Measurements from ENCODE around the gene QRFPR. TPM values are rescaled to one million over a fixed set of nuclear protein-coding genes. Genes with fewer than 3 reads are reported as not detected.

Gene QRFPR
- total RNA-seq, 1 donor from 2014 or later: not detected

DNA sequence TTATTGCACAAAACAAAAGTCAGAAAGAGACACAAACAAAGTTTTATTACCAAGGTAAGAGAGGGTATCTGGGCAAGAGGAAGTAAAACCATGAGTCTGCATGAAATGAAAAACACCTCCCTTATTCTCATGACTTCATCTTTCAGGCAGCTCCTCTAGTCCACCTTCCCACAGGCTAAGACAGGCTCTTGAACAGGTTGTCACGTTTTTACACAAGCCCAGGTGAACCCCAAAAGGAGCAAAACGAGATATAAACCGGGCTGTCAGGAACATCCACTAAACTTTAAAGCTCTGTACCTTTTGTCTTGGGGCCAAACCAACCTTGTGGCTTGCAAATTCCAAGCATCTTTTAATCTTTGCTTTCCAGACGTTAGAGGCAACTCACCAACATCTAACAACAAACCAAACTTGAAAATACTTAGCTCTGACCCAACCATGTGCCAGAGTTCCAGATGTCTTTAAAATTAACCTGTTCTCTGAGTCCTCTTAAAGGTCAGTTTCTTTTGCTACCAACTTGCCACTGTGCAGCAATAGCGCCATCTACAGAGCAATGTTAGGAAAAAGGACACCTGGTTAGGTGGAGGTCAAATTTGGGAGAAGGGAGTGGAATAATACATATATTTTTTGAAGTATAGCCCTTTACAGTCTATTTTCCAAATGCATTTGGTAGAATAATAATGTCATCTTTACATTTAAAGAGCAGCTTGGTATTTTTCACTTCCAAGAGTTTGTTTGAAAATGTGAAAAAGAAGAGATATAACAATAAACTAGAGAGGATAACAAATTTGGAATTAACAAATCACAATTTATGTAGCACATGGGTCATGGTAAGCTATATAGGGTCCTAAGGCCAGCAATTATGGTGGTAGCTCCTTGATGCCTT is 73.1 kb downstream of the QRFPR start:
- no peaks in the 10 kb centered on the region for H3K27me3 ChIP-seq

DNA sequence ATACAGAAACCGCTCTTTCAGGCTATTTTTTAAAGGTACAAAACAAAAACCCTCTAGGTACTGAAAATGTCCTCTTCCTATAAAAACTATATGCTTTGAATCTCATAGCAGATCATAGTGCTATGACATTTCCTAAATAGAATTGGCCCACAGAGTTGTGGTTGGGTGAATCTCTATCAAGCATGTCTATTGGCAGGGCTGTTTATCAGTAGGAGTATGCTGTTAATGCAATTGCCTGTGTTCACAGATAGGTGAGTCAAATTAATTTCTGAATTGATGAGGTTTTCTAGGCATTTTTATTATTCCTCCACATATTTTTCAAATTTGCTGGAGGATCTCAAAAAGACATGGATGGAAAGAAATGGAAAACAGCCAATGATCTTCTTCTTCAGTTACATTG is 73.9 kb downstream of the QRFPR start:
- TF ChIP-seq POLR2AphosphoS5 (IDR thresholded peaks at IDR 0.05; ENCODE audit: insufficient read depth in 1 of 2, low read depth in 1 of 2): no peak
- TF ChIP-seq POLR2A (IDR thresholded peaks at IDR 0.05): no peak
- TF ChIP-seq, protein P1, sequence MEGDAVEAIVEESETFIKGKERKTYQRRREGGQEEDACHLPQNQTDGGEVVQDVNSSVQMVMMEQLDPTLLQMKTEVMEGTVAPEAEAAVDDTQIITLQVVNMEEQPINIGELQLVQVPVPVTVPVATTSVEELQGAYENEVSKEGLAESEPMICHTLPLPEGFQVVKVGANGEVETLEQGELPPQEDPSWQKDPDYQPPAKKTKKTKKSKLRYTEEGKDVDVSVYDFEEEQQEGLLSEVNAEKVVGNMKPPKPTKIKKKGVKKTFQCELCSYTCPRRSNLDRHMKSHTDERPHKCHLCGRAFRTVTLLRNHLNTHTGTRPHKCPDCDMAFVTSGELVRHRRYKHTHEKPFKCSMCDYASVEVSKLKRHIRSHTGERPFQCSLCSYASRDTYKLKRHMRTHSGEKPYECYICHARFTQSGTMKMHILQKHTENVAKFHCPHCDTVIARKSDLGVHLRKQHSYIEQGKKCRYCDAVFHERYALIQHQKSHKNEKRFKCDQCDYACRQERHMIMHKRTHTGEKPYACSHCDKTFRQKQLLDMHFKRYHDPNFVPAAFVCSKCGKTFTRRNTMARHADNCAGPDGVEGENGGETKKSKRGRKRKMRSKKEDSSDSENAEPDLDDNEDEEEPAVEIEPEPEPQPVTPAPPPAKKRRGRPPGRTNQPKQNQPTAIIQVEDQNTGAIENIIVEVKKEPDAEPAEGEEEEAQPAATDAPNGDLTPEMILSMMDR (IDR thresholded peaks at IDR 0.05): no peak
- Histone ChIP-seq H3K27ac (no peak overlapping the region), H3K4me1 (no peaks in the 10 kb centered on the region), H3K27me3 (no peaks in the 10 kb centered on the region), H3K9me3 (no peaks in the 10 kb centered on the region), H3K36me3 (no peaks in the 10 kb centered on the region), H3K4me3 (no peak overlapping the region)
- intact Hi-C loops (cut with DNase I): no loop called here
- DNase-seq (ENCODE audit: extremely low spot score in 2 of 2): no peak

More for the DNA sequence above, 73.1 kb downstream of the QRFPR start:
- H3K4me3 ChIP-seq: no peak overlapping the region
- no peak overlapping the region for H3K27ac ChIP-seq
- H3K36me3 ChIP-seq: no peaks in the 10 kb centered on the region
- H3K4me1 ChIP-seq: no peaks in the 10 kb centered on the region
- TF ChIP-seq POLR2AphosphoS5 (IDR thresholded peaks at IDR 0.05; ENCODE audit: insufficient read depth in 1 of 2, low read depth in 1 of 2) (no peak), POLR2A (IDR thresholded peaks at IDR 0.05) (no peak)
- TF ChIP-seq, protein P1 (IDR thresholded peaks at IDR 0.05): no peak
- no peak for DNase-seq (ENCODE audit: extremely low spot score in 2 of 2)
- intact Hi-C loops (cut with DNase I): no loop called here
- no peaks in the 10 kb centered on the region for H3K9me3 ChIP-seq

DNA sequence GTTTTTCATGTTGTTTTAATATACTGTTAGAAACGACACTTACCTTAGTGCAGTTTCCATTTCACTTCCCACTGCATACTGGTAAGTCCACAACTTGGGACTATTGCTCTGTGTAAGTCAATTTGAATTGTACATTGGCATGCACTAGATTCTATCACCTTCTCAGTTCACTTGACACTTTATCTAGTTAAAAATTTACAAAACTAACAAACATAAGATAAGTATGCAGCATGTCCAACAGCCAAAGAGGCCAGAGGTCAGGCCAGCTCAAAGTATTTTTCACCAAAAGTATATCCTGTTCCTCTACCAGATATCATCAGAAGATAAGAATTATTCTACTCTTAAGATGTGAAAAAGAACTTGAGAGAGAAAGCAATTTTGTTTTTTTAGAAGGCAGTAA is 75.9 kb downstream of the QRFPR start:
- DNase-seq (ENCODE audit: extremely low spot score in 2 of 2): no peak
- Histone ChIP-seq H3K4me3 (no peak overlapping the region), H3K27me3 (no peaks in the 10 kb centered on the region), H3K4me1 (no peaks in the 10 kb centered on the region), H3K27ac (no peak overlapping the region), H3K36me3 (no peaks in the 10 kb centered on the region), H3K9me3 (no peaks in the 10 kb centered on the region)
- intact Hi-C loops (cut with DNase I): no loop called here
- TF ChIP-seq POLR2AphosphoS5 (IDR thresholded peaks at IDR 0.05; ENCODE audit: insufficient read depth in 1 of 2, low read depth in 1 of 2) (no peak), POLR2A (IDR thresholded peaks at IDR 0.05) (no peak)
- TF ChIP-seq, protein P1 (IDR thresholded peaks at IDR 0.05): no peak

DNA sequence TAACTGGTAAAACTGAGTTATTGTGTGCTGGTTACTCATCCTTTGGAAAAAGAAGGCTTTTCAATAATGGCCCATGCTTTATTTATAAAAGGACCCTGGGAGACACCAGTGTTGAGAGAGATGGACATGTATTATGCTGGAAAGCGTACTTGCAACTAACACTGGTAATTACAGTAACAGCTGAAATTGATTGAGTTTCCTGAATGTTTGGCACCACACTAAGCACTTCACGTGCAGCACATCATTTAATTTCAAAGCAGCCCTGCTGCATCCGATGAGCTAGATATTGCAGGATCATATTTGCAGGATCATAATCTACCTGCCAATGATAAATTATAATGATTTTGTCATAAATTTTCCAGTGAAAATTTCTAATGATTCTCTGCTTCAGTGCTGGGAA is 81.5 kb downstream of the QRFPR start:
- Histone ChIP-seq H3K4me1 (no peaks in the 10 kb centered on the region), H3K4me3 (no peak overlapping the region), H3K27ac (no peak overlapping the region), H3K27me3 (no peaks in the 10 kb centered on the region), H3K36me3 (no peaks in the 10 kb centered on the region), H3K9me3 (no peaks in the 10 kb centered on the region)
- TF ChIP-seq POLR2A (IDR thresholded peaks at IDR 0.05) (no peak), POLR2AphosphoS5 (IDR thresholded peaks at IDR 0.05; ENCODE audit: insufficient read depth in 1 of 2, low read depth in 1 of 2) (no peak)
- TF ChIP-seq, protein P1 (IDR thresholded peaks at IDR 0.05): no peak
- DNase-seq (ENCODE audit: extremely low spot score in 2 of 2): no peak
- intact Hi-C loops (cut with DNase I): no loop called here

DNA sequence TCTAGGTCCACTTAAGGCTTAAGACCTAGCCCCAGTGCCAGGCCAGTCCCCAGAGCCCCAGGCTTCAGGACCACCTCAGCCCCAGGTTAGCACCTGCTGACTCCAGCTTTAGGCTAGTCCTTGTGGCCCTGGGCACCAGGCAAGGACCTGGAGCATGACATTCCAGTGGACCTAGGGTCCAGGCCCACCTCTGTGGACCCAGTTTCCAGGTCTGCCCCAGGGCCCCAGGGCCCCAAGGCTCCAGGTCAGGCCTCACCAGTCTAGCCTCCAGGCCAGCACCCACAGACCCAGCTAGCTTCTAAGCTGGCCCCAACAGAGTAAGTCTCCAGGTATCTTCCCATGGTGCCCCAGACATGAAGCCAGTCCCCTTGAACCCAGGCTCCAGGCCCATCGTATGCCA is 97.5 kb downstream of the QRFPR start:
- Histone ChIP-seq H3K36me3 (no peaks in the 10 kb centered on the region), H3K4me3 (no peak overlapping the region), H3K9me3 (no peaks in the 10 kb centered on the region), H3K27ac (no peak overlapping the region), H3K27me3 (no peaks in the 10 kb centered on the region), H3K4me1 (no peaks in the 10 kb centered on the region)
- intact Hi-C loops (cut with DNase I): no loop called here
- no peak for DNase-seq (ENCODE audit: extremely low spot score in 2 of 2)
- no peak for TF ChIP-seq POLR2AphosphoS5 (IDR thresholded peaks at IDR 0.05; ENCODE audit: insufficient read depth in 1 of 2, low read depth in 1 of 2)
- TF ChIP-seq, protein P1 (IDR thresholded peaks at IDR 0.05): no peak
- no peak for TF ChIP-seq POLR2A (IDR thresholded peaks at IDR 0.05)

Data from vagina (tissue), 2 donors.